ENCODE results near the gene LCE1A. TPM values are rescaled to one million over a fixed set of nuclear protein-coding genes. Genes with fewer than 3 reads are reported as not detected.

Gene LCE1A
- total and polyA plus RNA-seq, 2 of the 8 experiments (the other 6 are each of a cell fraction or from before 2014, with no cell fraction given), result not detected

DNA sequence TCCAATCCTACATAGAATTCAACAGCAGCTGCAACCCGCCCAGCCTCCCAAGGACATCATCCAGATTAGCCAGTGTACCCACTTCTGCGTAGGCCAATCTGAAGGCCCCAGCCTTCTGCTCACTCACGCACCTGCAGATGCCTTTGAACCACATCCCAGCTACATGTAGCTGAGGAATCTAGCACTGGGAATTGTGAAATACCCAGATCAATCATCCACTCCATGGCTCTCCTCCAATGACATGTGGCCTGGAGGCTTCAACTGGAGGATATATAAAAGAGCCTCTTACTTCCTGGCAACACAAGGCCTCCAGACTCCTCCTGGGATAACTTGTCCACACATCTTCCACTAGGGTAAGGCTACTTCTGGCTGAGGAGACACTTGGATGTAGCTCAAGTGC, 15.3 kb downstream of the LCE1A start, which contains the start of gene LCE6A:
LCE6A (plus strand) TSS at position 301 of the 400 bp plus-strand sequence. CDS start 665 bp downstream, outside the sequence.
- H3K4me2 ChIP-seq (ENCODE audit: insufficient read depth in 1 of 2, low read depth in 2 of 2, low read length in 2 of 2), result no peak within 1 kb of the TSS
- DNase-seq (ENCODE audit: low read depth in 1 of 2, low spot score in 2 of 2) (no peak), FAIRE-seq (no peak)
- no peaks in the 10 kb centered on the region for H3K79me2 ChIP-seq (ENCODE audit: control insufficient read depth in 1 of 2, insufficient read depth in 2 of 2, low read length in 2 of 2)
- H3K56ac ChIP-seq (replicated peaks; ENCODE audit: insufficient read length, low read depth, low read length), result no peak within 1 kb of the TSS
- no peaks in the 10 kb centered on the region for H3K27me3 ChIP-seq (replicated peaks in 1 of 4; ENCODE audit: control insufficient read depth in 3 of 4, extremely low read depth in 1 of 4, insufficient read depth in 3 of 4, low read length in 3 of 4)
- H3K4me3 ChIP-seq (ENCODE audit: extremely low read depth in 1 of 4, insufficient read depth in 2 of 4, low read depth in 3 of 4, low read length in 4 of 4), result no peak within 1 kb of the TSS
- no peaks in the 10 kb centered on the region; the same call in 1 of the 2 replicates for H3K23me2 ChIP-seq (ENCODE audit: low read depth, low read length)
- ChIA-PET CTCF (ENCODE audit: partially characterized antibody) (interaction anchor here (1.3 kb wide), 1 partner anchor 28 kb away, joined by 3 read pairs; no protein-coding TSS in a partner anchor), POLR2A (ENCODE audit: partially characterized antibody) (no interaction called here)
- H3K14ac ChIP-seq (ENCODE audit: insufficient read length), result no peak within 1 kb of the TSS
- peaks cover 59 to 62% of the 10 kb centered on the region in 2 experiments for H3K9me3 ChIP-seq (ENCODE audit: insufficient read depth in 2 of 2, low read depth in 1 of 2, low read length in 1 of 2)
- no peak within 1 kb of the TSS for H2BK15ac ChIP-seq (ENCODE audit: low read length)
- H2BK12ac ChIP-seq (ENCODE audit: low read depth, low read length), result no peak within 1 kb of the TSS
- H3K79me1 ChIP-seq (ENCODE audit: low read depth, low read length), result no peaks in the 10 kb centered on the region
- H3K18ac ChIP-seq (ENCODE audit: extremely low read depth, low read length), result no peak within 1 kb of the TSS
- no peak within 1 kb of the TSS for H3K27ac ChIP-seq (ENCODE audit: low read depth, low read length)
- H3K4me1 ChIP-seq (replicated peaks in 1 of 4; ENCODE audit: control insufficient read depth in 3 of 4, insufficient read depth in 4 of 4, low read length in 3 of 4), result no peaks in the 10 kb centered on the region
- H2BK120ac ChIP-seq (replicated peaks; ENCODE audit: low read depth, low read length), result no peak within 1 kb of the TSS
- WGBS, 2 experiments (ENCODE audit: extremely low coverage in 1 of 2, insufficient coverage in 1 of 2, insufficient read length in 1 of 2, insufficient replicate concordance in 2 of 2, low coverage in 1 of 2, low lambda C conversion rate in 2 of 2, missing lambda C conversion rate in 1 of 2), result 77% methylated on average over 3 of the region's 3 CpGs; no CpG with 5 or more reads in 1 of the 2 experiments
- no peak within 1 kb of the TSS for H3K23ac ChIP-seq (ENCODE audit: insufficient read length)
- no peak within 1 kb of the TSS for H3K9ac ChIP-seq (replicated peaks in 1 of 4; ENCODE audit: extremely low read depth in 1 of 4, low read depth in 3 of 4, low read length in 3 of 4)
- no peak within 1 kb of the TSS for H4K5ac ChIP-seq (ENCODE audit: insufficient read length, low read depth, low read length)
- TF ChIP-seq EP300 (IDR thresholded peaks at IDR 0.05; ENCODE audit: borderline replicate concordance in 1 of 2, low read depth in 2 of 2, low read length in 2 of 2), result no peak
- no peak for TF ChIP-seq TAF7 (optimal IDR thresholded peaks at IDR 0.05; ENCODE audit: borderline replicate concordance, low read depth, low read length)
- TF ChIP-seq MAFK (IDR thresholded peaks at IDR 0.05; ENCODE audit: low read depth, low read length), result no peak
- no peak for TF ChIP-seq FOSL1 (IDR thresholded peaks at IDR 0.05; ENCODE audit: insufficient read depth, low read depth, low read length)
- TF ChIP-seq CEBPB (IDR thresholded peaks at IDR 0.05; ENCODE audit: low read depth, low read length), result no peak
- no peak for TF ChIP-seq KDM4A (IDR thresholded peaks at IDR 0.05; ENCODE audit: low read depth, low read length, severe bottlenecking)
- no peak within 1 kb of the TSS for H2AFZ ChIP-seq (ENCODE audit: low read length)
- no peak within 1 kb of the TSS for H4K8ac ChIP-seq (ENCODE audit: extremely low read depth, insufficient read depth, low read length)
- H2AK5ac ChIP-seq (ENCODE audit: low read depth, low read length), result no peak within 1 kb of the TSS
- H4K91ac ChIP-seq (replicated peaks; ENCODE audit: insufficient read length, low read length), result no peak within 1 kb of the TSS
- no peak within 1 kb of the TSS for H3K4ac ChIP-seq (replicated peaks; ENCODE audit: insufficient read length, low read depth, low read length)
- H2BK5ac ChIP-seq (ENCODE audit: low read depth, low read length), result no peak within 1 kb of the TSS
- H2BK20ac ChIP-seq (ENCODE audit: low read length), result no peak within 1 kb of the TSS
- H3K36me3 ChIP-seq (ENCODE audit: control insufficient read depth in 2 of 4, insufficient read depth in 4 of 4, low read length in 3 of 4), result no peaks in the 10 kb centered on the region
- no peaks in the 10 kb centered on the region for H4K20me1 ChIP-seq (replicated peaks in 1 of 2; ENCODE audit: control insufficient read depth in 1 of 2, insufficient read depth in 2 of 2, low read length in 2 of 2)
